H1 (cell line): Measurements from ENCODE around the gene OR6K6. TPM values are rescaled to one million over a fixed set of nuclear protein-coding genes. Genes with fewer than 3 reads are reported as not detected.

Experiments used
- CTCF ChIA-PET: fragments of 300-600 bp; sonication (Branson Sonifier 250); formaldehyde crosslinking; loops from one replicate; lab custom pipeline; 2021; ENCODE audit not compliant: partially characterized antibody; lab: Charles Lee
- POLR2A ChIA-PET: fragments of 300-600 bp; sonication (Branson Sonifier 250); formaldehyde crosslinking; loops from one replicate; lab custom pipeline; 2021; ENCODE audit warnings: inconsistent platforms; ENCODE audit not compliant: partially characterized antibody; lab: Charles Lee
- DNase-seq, 2 experiments: peaks; one replicate each; pipeline versions ENCODE4 v3.0.0 to v3.0.0-alpha.2; 2010 to 2022; ENCODE audit warnings: low spot score in 2 of 2, low read depth in 1 of 2, mixed read lengths in 1 of 2
- FAIRE-seq: peaks from 2 replicates; lab custom pipeline; 2011; peaks lifted over from hg19 to GRCh38; lab: Jason Lieb, UNC
- H2AFZ ChIP-seq: 2 replicates; pipeline ENCODE4 v1.8.1; 2012; ENCODE audit warnings: low read length, inconsistent platforms
- H2AK5ac ChIP-seq: 2 replicates; pipeline ENCODE4 v1.6.1; 2013; ENCODE audit warnings: low read depth, low read length
- H2BK120ac ChIP-seq: replicated peaks from 2 replicates; pipeline ENCODE3; 2013; ENCODE audit warnings: low read depth, low read length, inconsistent platforms
- H2BK12ac ChIP-seq: 2 replicates; pipeline ENCODE4 v1.6.1; 2013; ENCODE audit warnings: low read depth, low read length
- H2BK15ac ChIP-seq: 2 replicates; pipeline ENCODE4 v1.6.1; 2013; ENCODE audit warnings: low read length
- H2BK20ac ChIP-seq: 2 replicates; pipeline ENCODE4 v1.6.1; 2013; ENCODE audit warnings: low read length
- H2BK5ac ChIP-seq: 2 replicates; pipeline ENCODE4 v1.6.1; 2013; ENCODE audit warnings: low read depth, low read length
- H3K14ac ChIP-seq: 2 replicates; pipeline ENCODE4 v1.6.1; 2013; ENCODE audit warnings: inconsistent platforms; ENCODE audit not compliant: insufficient read length
- H3K18ac ChIP-seq: 2 replicates; pipeline ENCODE4 v1.6.1; 2013; ENCODE audit warnings: low read length; ENCODE audit errors: extremely low read depth
- H3K23ac ChIP-seq: 2 replicates; pipeline ENCODE4 v1.6.1; 2013; ENCODE audit warnings: inconsistent platforms; ENCODE audit not compliant: insufficient read length
- H3K23me2 ChIP-seq: 2 replicates; pipeline ENCODE4 v1.6.1; 2013; ENCODE audit warnings: low read depth, low read length
- H3K27ac ChIP-seq: 2 replicates; pipeline ENCODE4 v1.6.1; 2011; ENCODE audit warnings: low read depth, low read length, inconsistent platforms
- H3K27me3 ChIP-seq, 4 experiments: replicated peaks in 1 of 4; 1 replicate in 1 of 4; 2 replicates in 3 of 4; pipeline versions ENCODE4 v1.6.1 to v1.8.1; 2011 to 2013; ENCODE audit warnings: low read length in 3 of 4, mild to moderate bottlenecking in 3 of 4, inconsistent platforms in 2 of 4, mixed read lengths in 2 of 4, moderate library complexity in 1 of 4; ENCODE audit not compliant: control insufficient read depth in 3 of 4, insufficient read depth in 3 of 4; ENCODE audit errors: extremely low read depth in 1 of 4
- H3K36me3 ChIP-seq, 4 experiments: 2 replicates each; pipeline versions ENCODE4 v1.6.1 to v1.8.1; 2011 to 2013; ENCODE audit warnings: mild to moderate bottlenecking in 4 of 4, low read length in 3 of 4, moderate library complexity in 2 of 4, control low read depth in 1 of 4, inconsistent platforms in 1 of 4; ENCODE audit not compliant: insufficient read depth in 4 of 4, control insufficient read depth in 2 of 4
- H3K4ac ChIP-seq: replicated peaks from 2 replicates; pipeline ENCODE3; 2013; ENCODE audit warnings: low read length, low read depth, mixed read lengths, inconsistent platforms; ENCODE audit not compliant: insufficient read length
- H3K4me1 ChIP-seq, 4 experiments: replicated peaks in 1 of 4; 1 replicate in 1 of 4; 2 replicates in 3 of 4; pipeline versions ENCODE4 v1.6.1 to v1.8.1; 2011 to 2013; ENCODE audit warnings: low read length in 3 of 4, inconsistent platforms in 2 of 4, mixed read lengths in 1 of 4; ENCODE audit not compliant: insufficient read depth in 4 of 4, control insufficient read depth in 3 of 4
- H3K4me2 ChIP-seq, 2 experiments: 2 replicates each; pipeline versions ENCODE4 v1.6.1 to v1.8.1; 2011 to 2013; ENCODE audit warnings: low read depth in 2 of 2, low read length in 2 of 2, control low read depth in 1 of 2, inconsistent platforms in 1 of 2, mild to moderate bottlenecking in 1 of 2; ENCODE audit not compliant: insufficient read depth in 1 of 2
- H3K4me3 ChIP-seq, 4 experiments: fragments of 200-600, 300-600 bp in 1 of 4; sonication (generic), shearing (Covaris generic), sonication (Bioruptor Twin) in 1 of 4; 2 replicates each; pipeline versions ENCODE4 v1.5.1 to v1.8.1; 2011 to 2016; ENCODE audit warnings: low read length in 4 of 4, low read depth in 3 of 4, control low read depth in 2 of 4, inconsistent platforms in 2 of 4, mild to moderate bottlenecking in 2 of 4, mixed read lengths in 1 of 4, moderate library complexity in 1 of 4; ENCODE audit not compliant: insufficient read depth in 2 of 4; ENCODE audit errors: extremely low read depth in 1 of 4
- H3K56ac ChIP-seq: replicated peaks from 2 replicates; pipeline ENCODE3; 2013; ENCODE audit warnings: low read depth, mild to moderate bottlenecking, mixed read lengths, low read length, inconsistent platforms; ENCODE audit not compliant: insufficient read length
- H3K79me1 ChIP-seq: 2 replicates; pipeline ENCODE4 v1.6.1; 2013; ENCODE audit warnings: low read depth, low read length, control low read depth
- H3K79me2 ChIP-seq, 2 experiments: 2 replicates each; pipeline versions ENCODE4 v1.6.1 to v1.8.1; 2012 to 2013; ENCODE audit warnings: low read length in 2 of 2, mild to moderate bottlenecking in 2 of 2, inconsistent platforms in 1 of 2; ENCODE audit not compliant: insufficient read depth in 2 of 2, control insufficient read depth in 1 of 2
- H3K9ac ChIP-seq, 4 experiments: replicated peaks in 1 of 4; 1 replicate in 1 of 4; 2 replicates in 3 of 4; pipeline versions ENCODE4 v1.6.1 to v1.8.1; 2011 to 2013; ENCODE audit warnings: low read depth in 3 of 4, low read length in 3 of 4, control low read depth in 2 of 4, mild to moderate bottlenecking in 2 of 4, moderate library complexity in 2 of 4, inconsistent platforms in 1 of 4; ENCODE audit errors: extremely low read depth in 1 of 4
- H3K9me3 ChIP-seq, 2 experiments: 2 replicates each; pipeline versions ENCODE4 v1.6.1 to v1.8.1; 2012 to 2013; ENCODE audit warnings: mild to moderate bottlenecking in 2 of 2, moderate library complexity in 2 of 2, control low read depth in 1 of 2, inconsistent platforms in 1 of 2, low read depth in 1 of 2, low read length in 1 of 2, mixed read lengths in 1 of 2; ENCODE audit not compliant: insufficient read depth in 2 of 2
- H4K20me1 ChIP-seq, 2 experiments: replicated peaks in 1 of 2; 2 replicates each; pipeline versions ENCODE3 to v1.8.1; 2011 to 2013; ENCODE audit warnings: inconsistent platforms in 2 of 2, low read length in 2 of 2, mild to moderate bottlenecking in 1 of 2; ENCODE audit not compliant: insufficient read depth in 2 of 2, control insufficient read depth in 1 of 2
- H4K5ac ChIP-seq: 2 replicates; pipeline ENCODE4 v1.6.1; 2013; ENCODE audit warnings: low read length, low read depth, mixed read lengths, inconsistent platforms; ENCODE audit not compliant: insufficient read length
- H4K8ac ChIP-seq: 2 replicates; pipeline ENCODE4 v1.8.0; 2013; ENCODE audit warnings: mild to moderate bottlenecking, moderate library complexity, low read length, inconsistent platforms; ENCODE audit not compliant: insufficient read depth; ENCODE audit errors: extremely low read depth
- H4K91ac ChIP-seq: replicated peaks from 2 replicates; pipeline ENCODE3; 2013; ENCODE audit warnings: low read length, mixed read lengths, inconsistent platforms; ENCODE audit not compliant: insufficient read length
- BRCA1 ChIP-seq: IDR thresholded peaks from 2 replicates; pipeline ENCODE4 v1.6.1; 2012; ENCODE audit warnings: low read depth, low read length, improper control_type of control experiment
- CEBPB ChIP-seq: IDR thresholded peaks from 2 replicates; pipeline ENCODE4 v1.6.1; 2012; ENCODE audit warnings: low read depth, low read length
- CTBP2 ChIP-seq: IDR thresholded peaks from 2 replicates; pipeline ENCODE4 v1.7.0; 2011; ENCODE audit warnings: borderline replicate concordance, mild to moderate bottlenecking, moderate library complexity, mixed read lengths, low read length; ENCODE audit not compliant: insufficient read depth, insufficient read length
- EZH2 ChIP-seq: fragments of 200-600 bp; sonication (generic); IDR thresholded peaks from 2 replicates; pipeline ENCODE4 v1.7.1; 2012; ENCODE audit warnings: low read depth, mild to moderate bottlenecking, moderate library complexity, low read length, inconsistent platforms; ENCODE audit not compliant: severe bottlenecking
- NRF1 ChIP-seq: IDR thresholded peaks from 2 replicates; pipeline ENCODE4 v1.6.1; 2011; ENCODE audit warnings: mild to moderate bottlenecking, low read depth, low read length, improper control_type of control experiment
- POLR2A ChIP-seq, 2 experiments: IDR thresholded peaks; 1 replicate in 1 of 2; 2 replicates in 1 of 2; pipeline ENCODE4 v1.6.1; 2011; ENCODE audit warnings: low read depth in 2 of 2, low read length in 2 of 2, mild to moderate bottlenecking in 2 of 2; ENCODE audit errors: control extremely low read depth in 1 of 2
- RFX5 ChIP-seq: IDR thresholded peaks from 2 replicates; pipeline ENCODE4 v1.6.1; 2011; ENCODE audit warnings: low read depth, low read length, improper control_type of control experiment, borderline replicate concordance
- RXRA ChIP-seq: IDR thresholded peaks from 2 replicates; pipeline ENCODE4 v1.6.1; 2011; ENCODE audit warnings: low read depth, mild to moderate bottlenecking, low read length, moderate library complexity; ENCODE audit not compliant: insufficient read depth
- SUZ12 ChIP-seq: fragments of 200-600 bp; sonication (generic); IDR thresholded peaks from 2 replicates; pipeline ENCODE4 v1.6.1; 2012; ENCODE audit warnings: mild to moderate bottlenecking, inconsistent platforms, low read length, moderate library complexity, mixed read lengths
- TCF12 ChIP-seq: IDR thresholded peaks from 2 replicates; pipeline ENCODE4 v1.6.1; 2011; ENCODE audit warnings: low read depth, mild to moderate bottlenecking, low read length
- ZNF274 ChIP-seq: IDR thresholded peaks from 2 replicates; pipeline ENCODE4 v1.7.0; 2012; ENCODE audit warnings: low read length, borderline replicate concordance; ENCODE audit errors: extremely low read depth
- WGBS, 2 experiments: shearing (Covaris generic) in 1 of 2; methylation state at CpG; one replicate each; pipeline versions ENCODE4 v1.1.6 to v1.1.7; 2013 to 2015; ENCODE audit warnings: low lambda C conversion rate in 2 of 2, mixed read lengths in 2 of 2, inconsistent platforms in 1 of 2, low coverage in 1 of 2, missing lambda C conversion rate in 1 of 2; ENCODE audit not compliant: insufficient replicate concordance in 2 of 2, insufficient coverage in 1 of 2, insufficient read length in 1 of 2; ENCODE audit errors: extremely low coverage in 1 of 2, missing lambda C conversion rate in 1 of 2; 5-methylcytosine and 5-hydroxymethylcytosine counted together
- polyA plus RNA-seq, 7 experiments: library from polyadenylated mRNA; depleted of rRNA in 3 of 7; stranded (reverse) in 5 of 7; unstranded in 2 of 7; fragments of >200 nt in 5 of 7; fragments of 200-250 nt in 2 of 7; gene quantifications; 1 replicate in 5 of 7; 2 replicates in 1 of 7; 4 replicates in 1 of 7; pipeline versions ENCODE4 v1.2.1 to v1.2.3, GENCODE V29; 2011 to 2013; ENCODE audit warnings: missing spikeins in 2 of 7, mixed read lengths in 2 of 7
- total RNA-seq: library from RNA; stranded (reverse); fragmentation: NEBNext Ultra II Directional; extraction: Animal tissue kit (Norgen Biotek cat#: 25700); gene quantifications from 2 replicates; pipeline ENCODE4 v1.2.1, GENCODE V29; 2021
- TF ChIP-seq, protein P1 (sequence below), 3 experiments: IDR thresholded peaks; 1 replicate in 2 of 3; 2 replicates in 1 of 3; pipeline versions ENCODE4 v1.5.1 to v1.6.1; 2011; ENCODE audit warnings: low read length in 3 of 3, mild to moderate bottlenecking in 3 of 3, inconsistent platforms in 2 of 3, low read depth in 1 of 3, moderate library complexity in 1 of 3; ENCODE audit not compliant: insufficient read depth in 1 of 3; ENCODE audit errors: control extremely low read depth in 1 of 3

OR6K6 gene
- total and polyA plus RNA-seq, 2 of the 8 experiments (the other 6 are each of a cell fraction or from before 2014, with no cell fraction given) = not detected

DNA sequence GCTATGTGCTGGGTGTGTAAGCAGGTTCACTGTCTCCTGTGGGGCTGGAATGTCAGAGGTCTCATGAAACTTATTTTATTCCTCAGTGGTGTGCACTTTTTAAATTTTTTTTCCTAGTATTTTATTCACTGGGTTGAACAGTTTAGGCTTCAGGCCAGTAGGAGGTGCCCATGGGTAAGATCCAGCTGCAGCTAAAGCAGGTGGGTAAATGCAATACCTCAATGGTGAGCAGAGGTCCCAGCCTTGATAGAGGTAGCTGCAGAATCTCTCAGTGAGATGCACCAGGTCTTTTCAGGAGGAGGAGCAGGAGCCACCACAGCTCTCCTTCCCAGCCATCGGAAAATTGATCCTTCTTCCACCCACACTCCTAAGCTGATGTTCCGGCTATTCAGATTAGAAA lies 39.1 kb downstream of the OR6K6 start:
- 87% methylated on average over 2 of the region's 2 CpGs; no CpG with 5 or more reads in 1 of the 2 experiments for WGBS, 2 experiments
- H3K4me2 ChIP-seq = no peak overlapping the region
- TF ChIP-seq CTBP2 (no peak), RXRA (no peak), NRF1 (no peak), TCF12 (peak; percentile 51; the same call in 1 of the 2 replicates), SUZ12 (no peak), ZNF274 (no peak), CEBPB (0 out of 2 replicates have a peak, but pooled peaks have one; percentile 15), POLR2A (IDR thresholded peaks at IDR 0.05; ENCODE audit: control extremely low read depth in 1 of 2, low read depth in 2 of 2, low read length in 2 of 2) (no peak), EZH2 (no peak), RFX5 (no peak), BRCA1 (no peak)
- TF ChIP-seq, protein P1, sequence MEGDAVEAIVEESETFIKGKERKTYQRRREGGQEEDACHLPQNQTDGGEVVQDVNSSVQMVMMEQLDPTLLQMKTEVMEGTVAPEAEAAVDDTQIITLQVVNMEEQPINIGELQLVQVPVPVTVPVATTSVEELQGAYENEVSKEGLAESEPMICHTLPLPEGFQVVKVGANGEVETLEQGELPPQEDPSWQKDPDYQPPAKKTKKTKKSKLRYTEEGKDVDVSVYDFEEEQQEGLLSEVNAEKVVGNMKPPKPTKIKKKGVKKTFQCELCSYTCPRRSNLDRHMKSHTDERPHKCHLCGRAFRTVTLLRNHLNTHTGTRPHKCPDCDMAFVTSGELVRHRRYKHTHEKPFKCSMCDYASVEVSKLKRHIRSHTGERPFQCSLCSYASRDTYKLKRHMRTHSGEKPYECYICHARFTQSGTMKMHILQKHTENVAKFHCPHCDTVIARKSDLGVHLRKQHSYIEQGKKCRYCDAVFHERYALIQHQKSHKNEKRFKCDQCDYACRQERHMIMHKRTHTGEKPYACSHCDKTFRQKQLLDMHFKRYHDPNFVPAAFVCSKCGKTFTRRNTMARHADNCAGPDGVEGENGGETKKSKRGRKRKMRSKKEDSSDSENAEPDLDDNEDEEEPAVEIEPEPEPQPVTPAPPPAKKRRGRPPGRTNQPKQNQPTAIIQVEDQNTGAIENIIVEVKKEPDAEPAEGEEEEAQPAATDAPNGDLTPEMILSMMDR (IDR thresholded peaks at IDR 0.05; ENCODE audit: control extremely low read depth in 1 of 3, insufficient read depth in 1 of 3, low read depth in 1 of 3, low read length in 3 of 3) = peak in 2 of 3 experiments; percentile 66 to 71; a peak in 3 of 4 replicates

More for the DNA sequence above, 39.1 kb downstream of the OR6K6 start:
- DNase-seq (peak in 1 of 2 experiments; percentile 58), FAIRE-seq (peak; percentile 79)
- no peak overlapping the region for H3K4ac ChIP-seq
- no peak overlapping the region for H2BK12ac ChIP-seq
- no peak overlapping the region for H3K14ac ChIP-seq
- H2BK120ac ChIP-seq = no peak overlapping the region
- H3K79me1 ChIP-seq = no peaks in the 10 kb centered on the region
- CTCF ChIA-PET = interaction anchor here (0.6 to 2.9 kb wide), 20 partner anchors 9 to 433 kb away, joined by 3 to 10 read pairs (median 4); no protein-coding TSS in a partner anchor
- no peak overlapping the region for H4K91ac ChIP-seq
- H2BK20ac ChIP-seq = no peak overlapping the region
- H3K56ac ChIP-seq = no peak overlapping the region
- no peaks in the 10 kb centered on the region for H3K36me3 ChIP-seq
- H3K4me1 ChIP-seq = no peaks in the 10 kb centered on the region
- H3K18ac ChIP-seq = no peak overlapping the region
- no peak overlapping the region for H2AK5ac ChIP-seq
- no peaks in the 10 kb centered on the region for H3K23me2 ChIP-seq
- no peak overlapping the region for H3K23ac ChIP-seq
- no peak overlapping the region for H3K27ac ChIP-seq
- no peaks in the 10 kb centered on the region for H3K27me3 ChIP-seq
- H4K8ac ChIP-seq = no peak overlapping the region
- no peak overlapping the region for H2AFZ ChIP-seq
- H4K5ac ChIP-seq = no peak overlapping the region
- H3K9me3 ChIP-seq = no peaks in the 10 kb centered on the region
- H2BK15ac ChIP-seq = no peak overlapping the region
- no peaks in the 10 kb centered on the region for H3K79me2 ChIP-seq
- POLR2A ChIA-PET = no interaction called here
- no peak overlapping the region for H3K9ac ChIP-seq
- H4K20me1 ChIP-seq = no peaks in the 10 kb centered on the region
- H2BK5ac ChIP-seq = no peak overlapping the region
- no peak overlapping the region for H3K4me3 ChIP-seq
